GM19035 (cell line): ENCODE data around the gene SRD5A1.

Experiments
- ATAC-seq: cut with Tn5 transposase; IDR thresholded peaks from one replicate; pipeline ENCODE4 v1.9.1; 2021; ENCODE audit not compliant: unreplicated experiment

The SRD5A1 gene

GRCh38 chr5:6632888-6633468 is at the start of gene SRD5A1, which contains the start of gene NSUN2:
SRD5A1 (plus strand) TSS chr5:6633440; CDS start chr5:6633577, 137 bp downstream.
NSUN2 (minus strand) TSS chr5:6633044; CDS start chr5:6632979, 65 bp downstream.
- peak; percentile 91 for ATAC-seq

GRCh38 chr5:6584101-6584645 is 49.1 kb upstream of the SRD5A1 start:
- no peak for ATAC-seq

- no peak for ATAC-seq
Measured at GRCh38 chr5:6584727-6585126, 48.5 kb upstream of the SRD5A1 start.

- no peak for ATAC-seq
Measured at GRCh38 chr5:6585168-6585567, 48.1 kb upstream of the SRD5A1 start.

- no peak for ATAC-seq
Measured at GRCh38 chr5:6585939-6586646, 47.1 kb upstream of the SRD5A1 start.

GRCh38 chr5:6586647-6587042 is 46.6 kb upstream of the SRD5A1 start:
- ATAC-seq, result no peak

GRCh38 chr5:6587171-6587570 is 46.1 kb upstream of the SRD5A1 start:
- no peak for ATAC-seq

- no peak for ATAC-seq
Measured at GRCh38 chr5:6590581-6590980, 42.7 kb upstream of the SRD5A1 start.

GRCh38 chr5:6591671-6592288 is 41.5 kb upstream of the SRD5A1 start:
- no peak for ATAC-seq

- no peak for ATAC-seq
Measured at GRCh38 chr5:6592601-6593000, 40.6 kb upstream of the SRD5A1 start.

GRCh38 chr5:6593148-6594016 is 39.9 kb upstream of the SRD5A1 start:
- ATAC-seq, result no peak

- no peak for ATAC-seq
Measured at GRCh38 chr5:6594066-6594465, 39.2 kb upstream of the SRD5A1 start.

- no peak for ATAC-seq
Measured at GRCh38 chr5:6595405-6595804, 37.8 kb upstream of the SRD5A1 start.

GRCh38 chr5:6596388-6596787 is 36.9 kb upstream of the SRD5A1 start:
- ATAC-seq, result no peak

- no peak for ATAC-seq
Measured at GRCh38 chr5:6597557-6597956, 35.7 kb upstream of the SRD5A1 start.

GRCh38 chr5:6598351-6598900 is 34.8 kb upstream of the SRD5A1 start:
- no peak for ATAC-seq

GRCh38 chr5:6599739-6600138 is 33.5 kb upstream of the SRD5A1 start:
- ATAC-seq, result no peak

- ATAC-seq, result no peak
Measured at GRCh38 chr5:6601271-6601670, 32.0 kb upstream of the SRD5A1 start.

- ATAC-seq, result no peak
Measured at GRCh38 chr5:6601816-6602215, 31.4 kb upstream of the SRD5A1 start.

- ATAC-seq, result no peak
Measured at GRCh38 chr5:6602441-6602840, 30.8 kb upstream of the SRD5A1 start.

- ATAC-seq, result no peak
Measured at GRCh38 chr5:6603643-6604042, 29.6 kb upstream of the SRD5A1 start.
